Activated CD8-positive, alpha-beta T cell treated with anti-CD3 and anti-CD28 coated beads for 36 hours (primary cell): ENCODE data around the gene ZNF516. TPM values are rescaled to one million over a fixed set of nuclear protein-coding genes. Genes with fewer than 3 reads are reported as not detected.

Source experiments
- ATAC-seq: fragments of 200-7000 bp; cut with Tn5 transposase; one replicate; pipeline ENCODE4 v1.10.0; 2021; ENCODE audit warnings: mild to moderate bottlenecking, moderate library complexity
- CTCF ChIA-PET: fragments of 350-600 bp; sonication (Branson Sonifier 250); formaldehyde crosslinking; loops from one replicate; lab custom pipeline; 2021; ENCODE audit warnings: antibody characterized with exemption; lab: Charles Lee
- POLR2A ChIA-PET: fragments of 350-600 bp; sonication (Branson Sonifier 250); formaldehyde crosslinking; loops from one replicate; lab custom pipeline; 2021; ENCODE audit warnings: antibody characterized with exemption; lab: Charles Lee
- DNase-seq: peaks from one replicate; pipeline ENCODE4 v3.0.0-alpha.2; 2020
- H3K27ac Mint-ChIP-seq: one replicate; pipeline ENCODE4 v1.8.0; 2021; ENCODE audit warnings: mild to moderate bottlenecking, mixed read lengths
- H3K27me3 Mint-ChIP-seq: one replicate; pipeline ENCODE4 v1.8.0; 2021; ENCODE audit warnings: mixed read lengths
- H3K36me3 Mint-ChIP-seq: one replicate; pipeline ENCODE4 v1.8.0; 2021; ENCODE audit warnings: low read depth, mixed read lengths
- H3K4me1 Mint-ChIP-seq: one replicate; pipeline ENCODE4 v1.8.0; 2021; ENCODE audit warnings: low read depth, mixed read lengths
- H3K4me3 Mint-ChIP-seq: one replicate; pipeline ENCODE4 v1.8.0; 2021; ENCODE audit warnings: mild to moderate bottlenecking, moderate library complexity, mixed read lengths
- H3K9me3 Mint-ChIP-seq: one replicate; pipeline ENCODE4 v1.8.0; 2021; ENCODE audit warnings: mixed read lengths
- CTCF ChIP-seq: fragments of 200-600 bp; IDR thresholded peaks from one replicate; pipeline ENCODE4 v1.8.0; 2022; ENCODE audit warnings: antibody characterized with exemption, mild to moderate bottlenecking
- intact Hi-C: fragments of 100-400 bp; cut with micrococcal nuclease; formaldehyde crosslinking; loops from one replicate; pipeline ENCODE4 v1.10.0; 2022
- total RNA-seq, 2 experiments: library from RNA; stranded (reverse); gene quantifications; one replicate each; pipeline ENCODE4 v1.2.3, GENCODE V29; 2021

Gene ZNF516
- total RNA-seq, 2 experiments from 2014 or later, result 7.0 to 10.5 TPM

- ChIA-PET POLR2A (no interaction called here), CTCF (no interaction called here)
- no peak for TF ChIP-seq CTCF
- no peaks in the 10 kb centered on the region for H3K36me3 Mint-ChIP-seq
- no peaks in the 10 kb centered on the region for H3K27me3 Mint-ChIP-seq
- ATAC-seq (no peak), DNase-seq (no peak)
- no peak overlapping the region for H3K27ac Mint-ChIP-seq
- H3K9me3 Mint-ChIP-seq, result no peaks in the 10 kb centered on the region
- intact Hi-C loops, result no loop called here
- H3K4me3 Mint-ChIP-seq, result no peak overlapping the region
- peaks cover 7% of the 10 kb centered on the region for H3K4me1 Mint-ChIP-seq
Observed at GRCh38 chr18:76459687-76460350, 35.2 kb downstream of the ZNF516 start.

- ATAC-seq, result no peak
- H3K9me3 Mint-ChIP-seq, result no peaks in the 10 kb centered on the region
Observed at GRCh38 chr18:76459312-76459686, 35.7 kb downstream of the ZNF516 start.

GRCh38 chr18:76458522-76459311 lies 36.3 kb downstream of the ZNF516 start:
- ATAC-seq, result no peak
- no peak for DNase-seq
- H3K36me3 Mint-ChIP-seq, result no peaks in the 10 kb centered on the region
- no peaks in the 10 kb centered on the region for H3K27me3 Mint-ChIP-seq
- H3K4me1 Mint-ChIP-seq, result peaks cover 7% of the 10 kb centered on the region
- H3K4me3 Mint-ChIP-seq, result no peak overlapping the region
- ChIA-PET CTCF (interaction anchor here (1.0 kb wide), 1 partner anchor 251 kb away, joined by 3 read pairs; no protein-coding TSS in a partner anchor), POLR2A (no interaction called here)
- intact Hi-C loops, result no loop called here
- no peak for TF ChIP-seq CTCF
- H3K9me3 Mint-ChIP-seq, result no peaks in the 10 kb centered on the region
- H3K27ac Mint-ChIP-seq, result no peak overlapping the region

More at GRCh38 chr18:76459312-76459686, 35.7 kb downstream of the ZNF516 start:
- H3K27ac Mint-ChIP-seq, result no peak overlapping the region
- intact Hi-C loops, result no loop called here
- DNase-seq, result no peak
- ChIA-PET POLR2A (no interaction called here), CTCF (no interaction called here)
- no peak overlapping the region for H3K4me3 Mint-ChIP-seq
- TF ChIP-seq CTCF, result no peak
- peaks cover 7% of the 10 kb centered on the region for H3K4me1 Mint-ChIP-seq
- no peaks in the 10 kb centered on the region for H3K27me3 Mint-ChIP-seq
- no peaks in the 10 kb centered on the region for H3K36me3 Mint-ChIP-seq

- Mint-ChIP-seq H3K36me3 (no peaks in the 10 kb centered on the region), H3K27ac (no peak overlapping the region), H3K9me3 (no peaks in the 10 kb centered on the region), H3K4me3 (no peak overlapping the region), H3K4me1 (peaks cover 10% of the 10 kb centered on the region), H3K27me3 (no peaks in the 10 kb centered on the region)
- intact Hi-C loops, result no loop called here
- no peak for TF ChIP-seq CTCF
- ATAC-seq (no peak), DNase-seq (no peak)
- ChIA-PET CTCF (interaction anchor here (1.0 to 1.1 kb wide), 2 partner anchors 23 to 252 kb away, joined by 3 to 4 read pairs; no protein-coding TSS in a partner anchor), POLR2A (no interaction called here)
Observed at GRCh38 chr18:76457957-76458356, 37.1 kb downstream of the ZNF516 start.

GRCh38 chr18:76457475-76457874 lies 37.6 kb downstream of the ZNF516 start:
- POLR2A ChIA-PET, result no interaction called here
- TF ChIP-seq CTCF, result no peak
- intact Hi-C loops, result no loop called here
- Mint-ChIP-seq H3K27ac (no peak overlapping the region), H3K9me3 (no peaks in the 10 kb centered on the region), H3K27me3 (peaks cover 2% of the 10 kb centered on the region), H3K4me1 (peaks cover 12% of the 10 kb centered on the region), H3K4me3 (no peak overlapping the region), H3K36me3 (no peaks in the 10 kb centered on the region)
- no peak for ATAC-seq
- DNase-seq, result no peak
- CTCF ChIA-PET, result interaction anchor here (0.5 to 1.1 kb wide), 3 partner anchors 24 to 252 kb away, joined by 3 to 4 read pairs (median 3); no protein-coding TSS in a partner anchor
